ENCODE results near the gene C4orf51.

GRCh38 chr4:145639186-145639698 lies 40.7 kb upstream of the C4orf51 start:
- no peak for TF ChIP-seq ISX (CRISPR knock-in tag; conservative IDR thresholded peaks at IDR 0.05)
- no peak for TF ChIP-seq HES4 (CRISPR knock-in tag; IDR thresholded peaks at IDR 0.05; ENCODE audit: borderline replicate concordance)
- no peak for TF ChIP-seq KAT7 (CRISPR knock-in tag; IDR thresholded peaks at IDR 0.05; ENCODE audit: borderline replicate concordance)
- TF ChIP-seq ZNF773 (CRISPR knock-in tag; IDR thresholded peaks at IDR 0.05; ENCODE audit: borderline replicate concordance): no peak
- no peak for TF ChIP-seq ZNF879 (CRISPR knock-in tag; IDR thresholded peaks at IDR 0.05)
- TF ChIP-seq POLR2AphosphoS5 (IDR thresholded peaks at IDR 0.05; ENCODE audit: low read depth, low read length): no peak
- TF ChIP-seq BRD4 (CRISPR knock-in tag; IDR thresholded peaks at IDR 0.05): no peak
- no peak for TF ChIP-seq ZNF740 (CRISPR knock-in tag; IDR thresholded peaks at IDR 0.05)
- TF ChIP-seq ZFP37 (CRISPR knock-in tag; IDR thresholded peaks at IDR 0.05; ENCODE audit: borderline replicate concordance): no peak
- no peak for TF ChIP-seq HDAC2 (CRISPR knock-in tag; IDR thresholded peaks at IDR 0.05)
- no peak for TF ChIP-seq PREB (CRISPR knock-in tag; IDR thresholded peaks at IDR 0.05)

Measured in HepG2 (cell line).